Heart right ventricle (tissue), 16 donors: Measurements from ENCODE around the gene GSTT4. TPM values are rescaled to one million over a fixed set of nuclear protein-coding genes. Genes with fewer than 3 reads are reported as not detected.

Experiments used
- ATAC-seq, 8 donors: fragments of 200-7000 bp; cut with Tn5 transposase; one replicate each; pipeline ENCODE4 v1.9.1; 2020; ENCODE audit warnings: mild to moderate bottlenecking in 8 of 8, moderate library complexity in 8 of 8, moderate number of reproducible peaks in 1 of 8
- DNase-seq, 2 donors: peaks; one replicate each; pipeline ENCODE4 v3.0.0-alpha.2; 2020
- H3K27ac ChIP-seq, 10 donors: fragments of 200-600 bp; sonication (generic) in 2 of 10; one replicate each; pipeline versions ENCODE4 v1.5.0 to v1.8.0; 2020 to 2022; ENCODE audit warnings: mild to moderate bottlenecking in 3 of 10
- H3K27me3 ChIP-seq, 7 donors: fragments of 200-600 bp; one replicate each; pipeline ENCODE4 v1.8.0; 2021 to 2022; ENCODE audit warnings: mild to moderate bottlenecking in 2 of 7
- H3K36me3 ChIP-seq, 9 donors: fragments of 200-600 bp; sonication (generic) in 1 of 9; one replicate each; pipeline versions ENCODE4 v1.5.0 to v1.8.0; 2020 to 2022; ENCODE audit warnings: mild to moderate bottlenecking in 2 of 9
- H3K4me1 ChIP-seq, 9 donors: fragments of 200-600 bp; sonication (generic) in 1 of 9; one replicate each; pipeline versions ENCODE4 v1.5.0 to v1.8.0; 2020 to 2022; ENCODE audit warnings: mild to moderate bottlenecking in 4 of 9
- H3K4me3 ChIP-seq, 10 donors: fragments of 200-600 bp; sonication (generic) in 2 of 10; one replicate each; pipeline versions ENCODE4 v1.5.0 to v1.8.0; 2020 to 2022; ENCODE audit warnings: mild to moderate bottlenecking in 7 of 10, moderate library complexity in 2 of 10
- H3K9me3 ChIP-seq, 11 donors: fragments of 200-600 bp in 10 of 11; sonication (generic) in 2 of 11; one replicate each; pipeline versions ENCODE4 v1.5.0 to v1.8.0; 2013 to 2022; ENCODE audit warnings: mild to moderate bottlenecking in 2 of 11, control low read depth in 1 of 11, moderate library complexity in 1 of 11
- CTCF ChIP-seq, 9 donors: fragments of 200-600 bp; sonication (generic) in 2 of 9; IDR thresholded peaks; one replicate each; pipeline versions ENCODE4 v1.5.0 to v1.8.0; 2021 to 2022; ENCODE audit warnings: antibody characterized with exemption in 9 of 9, mild to moderate bottlenecking in 5 of 9, moderate library complexity in 1 of 9
- WGBS, 2 donors: extraction: QIAGEN DNeasy Blood & Tissue Kit; methylation state at CpG; one replicate each; pipeline ENCODE4 v1.1.7; 2013; ENCODE audit warnings: inconsistent platforms in 1 of 2; 5-methylcytosine and 5-hydroxymethylcytosine counted together
- intact Hi-C, 10 donors: fragments of 100-400 bp; cut with DNase I; formaldehyde crosslinking; loops; one replicate each; pipeline versions ENCODE4 v1.11.1 to v1.14.2; 2022
- long read RNA-seq, 3 donors: library from polyadenylated mRNA; unstranded; transcript quantifications; one replicate each; pipeline ENCODE4 v2.0.0, GENCODE V29; 2020 to 2021
- polyA plus RNA-seq, 2 donors: library from polyadenylated mRNA; stranded (reverse); fragments of 200-250 nt; gene quantifications; one replicate each; pipeline ENCODE4 v1.2.3, GENCODE V29; 2013
- total RNA-seq, 10 donors: library from RNA; stranded (reverse); fragmentation: NEBNext Ultra II Directional in 3 of 10; extraction: Animal tissue kit (Norgen Biotek cat#: 25700) in 3 of 10; gene quantifications; one replicate each; pipeline versions ENCODE4 v1.2.1 to v1.2.4, GENCODE V29; 2021 to 2023
- donor health status: Arrhythmogenic right ventricular cardiomyopathy.
- donor health status: ischemic (EF 13 %, LVEDD 7.1; RV severe dilation, severe dysfunction).
- donor health status: healthy with polysubstance abuse.
- donor health status: DM: no; HTN: yes; CAD: no.
- donor health status: DM: no; HTN: no; CAD: no.
- donor health status: ischemic (EF 25% LVEDD 6.9; RV normal size, moderate dysfunction).
- donor health status: ischemic (EF 25% LVEDD 5.7; RV mildly dilated, moderate dysfunction).
- donor health status: healthy.
- donor health status: DM: yes; HTN: yes; CAD: no.
- donor health status: Ischemic cardiomyopathy.
- donor health status: ischemic (EF 35%, LVEDD 5.7; RV mildly dilated, moderate dysfunction).
- donor health status: nonischemic (EF 11% LVEDD 7.7; RV severe dilation, severe dysfunction).
- donor health status: DM: yes; HTN: yes; CAD: no.
- donor health status: PGD.
- donor health status: ischemic (EF 29% LVEDD 5.4; RV normal size, mild dysfunction).
- donor health status: nonischemic (EF 23%, LVEDD 6.1; RV moderate dilation, normal function).

GSTT4 gene
- not detected for total RNA-seq
- polyA plus RNA-seq: not detected
- long read RNA-seq, donor 1: 0 reads
- long read RNA-seq, donor 2: 0 reads
- long read RNA-seq, donor 3: 0 reads

DNA sequence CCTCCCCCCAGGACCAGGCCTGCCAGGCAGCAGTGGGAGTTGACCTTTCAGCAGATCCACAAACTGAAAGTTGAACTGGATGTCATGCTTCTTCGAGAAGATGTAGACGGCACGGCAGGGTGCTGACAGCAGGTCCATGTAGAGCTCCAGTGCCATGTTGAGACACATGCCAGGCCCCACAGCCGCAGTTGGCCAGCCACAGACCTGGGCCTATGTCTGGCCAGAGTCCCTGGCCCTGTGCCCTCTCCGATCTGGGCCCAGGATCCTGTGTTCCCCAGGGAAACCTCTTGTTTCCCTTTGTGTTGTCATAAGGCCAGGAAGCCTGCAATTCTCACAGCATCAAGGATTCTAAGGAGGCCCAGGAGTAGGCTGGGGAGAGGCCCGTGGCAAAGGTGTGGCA, at the start of gene GSTT4:
GSTT4 (minus strand) TSS at position 253 of the 400 bp plus-strand sequence; CDS start at position 156, 97 bp downstream.
- Histone ChIP-seq H3K27me3 (no peaks in the 10 kb centered on the region), H3K27ac (peak within 1 kb of the TSS in 8 of 10 donors; percentile 39 to 74 (median 61)), H3K4me3 (peak within 1 kb of the TSS in 1 of 10 donors; percentile 5), H3K9me3 (no peaks in the 10 kb centered on the region), H3K36me3 (no peaks in the 10 kb centered on the region), H3K4me1 (peaks cover 0 to 18% (median 11%) of the 10 kb centered on the region in 9 donors)
- ATAC-seq (peak; percentile 88 to 98 (median 94)), DNase-seq (peak; percentile 80 to 86)
- 25 to 35% methylated on average over 6 of the region's 6 CpGs for WGBS, 2 donors
- TF ChIP-seq CTCF (IDR thresholded peaks at IDR 0.05): no peak
- intact Hi-C loops: loop anchor here in 6 of 10 donors (5.0 to 10.0 kb wide), 3 partner anchors 68 to 170 kb away; no protein-coding TSS in a partner anchor

- no peak overlapping the region for H3K4me3 ChIP-seq
- TF ChIP-seq CTCF (IDR thresholded peaks at IDR 0.05): no peak
- DNase-seq (no peak), ATAC-seq (no peak)
- 96 to 97% methylated on average over 3 of the region's 3 CpGs for WGBS, 2 donors
- intact Hi-C loops: no loop called here
- H3K27ac ChIP-seq: no peak overlapping the region
- no peaks in the 10 kb centered on the region for H3K9me3 ChIP-seq
- no peaks in the 10 kb centered on the region for H3K27me3 ChIP-seq
- H3K36me3 ChIP-seq: peaks cover 0 to 99% (median 34%) of the 10 kb centered on the region in 9 donors
- H3K4me1 ChIP-seq: peaks cover 0 to 18% (median 8%) of the 10 kb centered on the region in 9 donors
Measured at GRCh38 chr22:24054356-24054755, 49.1 kb upstream of the GSTT4 start.

GRCh38 chr22:24053481-24054226, 48.4 kb upstream of the GSTT4 start:
- no peak for TF ChIP-seq CTCF (IDR thresholded peaks at IDR 0.05)
- H3K9me3 ChIP-seq: no peaks in the 10 kb centered on the region
- H3K36me3 ChIP-seq: peaks cover 0 to 99% (median 32%) of the 10 kb centered on the region in 9 donors
- no peak overlapping the region for H3K4me3 ChIP-seq
- H3K27ac ChIP-seq: no peak overlapping the region
- H3K4me1 ChIP-seq: peaks cover 0 to 17% (median 6%) of the 10 kb centered on the region in 9 donors
- H3K27me3 ChIP-seq: no peaks in the 10 kb centered on the region
- ATAC-seq (no peak), DNase-seq (no peak)
- WGBS, 2 donors: 88 to 90% methylated on average over 10 of the region's 10 CpGs
- intact Hi-C loops: no loop called here

GRCh38 chr22:24051568-24051967, 46.3 kb upstream of the GSTT4 start:
- Histone ChIP-seq H3K4me1 (peaks cover 0 to 17% (median 6%) of the 10 kb centered on the region in 9 donors), H3K27ac (peak overlapping the region in 6 of 10 donors; percentile 0 to 73 (median 43)), H3K36me3 (peaks cover 0 to 99% (median 19%) of the 10 kb centered on the region in 9 donors), H3K9me3 (no peaks in the 10 kb centered on the region), H3K4me3 (no peak overlapping the region), H3K27me3 (no peaks in the 10 kb centered on the region)
- ATAC-seq (peak in 7 of 8 donors; percentile 49 to 73 (median 63)), DNase-seq (no peak)
- 62 to 75% methylated on average over 4 of the region's 4 CpGs for WGBS, 2 donors
- intact Hi-C loops: no loop called here
- no peak for TF ChIP-seq CTCF (IDR thresholded peaks at IDR 0.05)
